Measurements from ENCODE around the gene FRMD4A.

DNA sequence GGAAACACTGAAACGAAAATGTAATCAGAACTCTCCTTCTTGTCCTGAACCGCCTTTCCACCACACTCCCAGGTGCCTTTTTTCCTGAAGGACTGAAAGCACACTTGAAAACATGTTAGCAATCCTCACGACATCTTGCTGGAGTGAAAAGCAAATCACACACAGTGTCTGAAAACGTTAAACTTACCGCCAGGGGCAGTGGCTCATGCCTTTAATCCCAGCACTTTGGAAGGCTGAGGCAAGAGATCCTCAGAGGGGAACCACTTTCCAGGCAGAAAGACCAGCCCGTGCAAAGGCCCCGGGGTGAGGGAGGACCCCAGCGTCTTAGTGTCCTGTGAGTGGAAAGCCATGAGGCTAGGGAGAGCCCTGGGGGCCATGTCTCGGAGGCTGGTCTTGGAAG is 533.6 kb downstream of the FRMD4A start:
- TF ChIP-seq, protein P1, sequence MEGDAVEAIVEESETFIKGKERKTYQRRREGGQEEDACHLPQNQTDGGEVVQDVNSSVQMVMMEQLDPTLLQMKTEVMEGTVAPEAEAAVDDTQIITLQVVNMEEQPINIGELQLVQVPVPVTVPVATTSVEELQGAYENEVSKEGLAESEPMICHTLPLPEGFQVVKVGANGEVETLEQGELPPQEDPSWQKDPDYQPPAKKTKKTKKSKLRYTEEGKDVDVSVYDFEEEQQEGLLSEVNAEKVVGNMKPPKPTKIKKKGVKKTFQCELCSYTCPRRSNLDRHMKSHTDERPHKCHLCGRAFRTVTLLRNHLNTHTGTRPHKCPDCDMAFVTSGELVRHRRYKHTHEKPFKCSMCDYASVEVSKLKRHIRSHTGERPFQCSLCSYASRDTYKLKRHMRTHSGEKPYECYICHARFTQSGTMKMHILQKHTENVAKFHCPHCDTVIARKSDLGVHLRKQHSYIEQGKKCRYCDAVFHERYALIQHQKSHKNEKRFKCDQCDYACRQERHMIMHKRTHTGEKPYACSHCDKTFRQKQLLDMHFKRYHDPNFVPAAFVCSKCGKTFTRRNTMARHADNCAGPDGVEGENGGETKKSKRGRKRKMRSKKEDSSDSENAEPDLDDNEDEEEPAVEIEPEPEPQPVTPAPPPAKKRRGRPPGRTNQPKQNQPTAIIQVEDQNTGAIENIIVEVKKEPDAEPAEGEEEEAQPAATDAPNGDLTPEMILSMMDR (IDR thresholded peaks at IDR 0.05), result no peak
- TF ChIP-seq POLR2A (IDR thresholded peaks at IDR 0.05), result no peak

Measured in heart left ventricle (tissue), 13 donors.